OCI-LY1 (cell line): ENCODE results near the gene HIPK4.

Source experiments
- CTCF ChIP-seq: fragments of 200-600 bp; sonication (generic), shearing (Covaris generic); IDR thresholded peaks from 2 replicates; pipeline ENCODE4 v1.5.1; 2017; ENCODE audit warnings: mild to moderate bottlenecking, antibody characterized with exemption, low read length, moderate library complexity, mixed read lengths
- EZH2 ChIP-seq: fragments of 200-600 bp; sonication (generic), shearing (Covaris generic); IDR thresholded peaks from 2 replicates; pipeline ENCODE4 v1.8.0; 2017; ENCODE audit warnings: borderline replicate concordance, mixed run types, mild to moderate bottlenecking, antibody characterized with exemption, low read length, moderate library complexity, mixed read lengths

- TF ChIP-seq CTCF, result no peak
- TF ChIP-seq EZH2, result no peak
Observed at GRCh38 chr19:40383668-40384248, 6.2 kb downstream of the HIPK4 start.
